A549 (cell line): Measurements from ENCODE around the gene TBC1D4.

Experiments
- POLR2A ChIP-seq: IDR thresholded peaks from 2 replicates; pipeline ENCODE4 v1.6.1; 2012; ENCODE audit warnings: mild to moderate bottlenecking, low read length
- RFX5 ChIP-seq: fragments of 450-650 bp; IDR thresholded peaks from 2 replicates; pipeline ENCODE4 v1.7.1; 2014; ENCODE audit warnings: antibody characterized with exemption, mild to moderate bottlenecking, moderate library complexity
- TFCP2L1 ChIP-seq: fragments of 250-450 bp; sonication (Bioruptor Pico); IDR thresholded peaks from 2 replicates; pipeline ENCODE4 v1.5.0; 2021; ENCODE audit warnings: mild to moderate bottlenecking
- TF ChIP-seq, protein P1 (sequence below): fragments of 250-450 bp; sonication (Bioruptor Pico); IDR thresholded peaks from 2 replicates; pipeline ENCODE4 v1.5.0; 2021; ENCODE audit warnings: mild to moderate bottlenecking, moderate library complexity, borderline replicate concordance

DNA sequence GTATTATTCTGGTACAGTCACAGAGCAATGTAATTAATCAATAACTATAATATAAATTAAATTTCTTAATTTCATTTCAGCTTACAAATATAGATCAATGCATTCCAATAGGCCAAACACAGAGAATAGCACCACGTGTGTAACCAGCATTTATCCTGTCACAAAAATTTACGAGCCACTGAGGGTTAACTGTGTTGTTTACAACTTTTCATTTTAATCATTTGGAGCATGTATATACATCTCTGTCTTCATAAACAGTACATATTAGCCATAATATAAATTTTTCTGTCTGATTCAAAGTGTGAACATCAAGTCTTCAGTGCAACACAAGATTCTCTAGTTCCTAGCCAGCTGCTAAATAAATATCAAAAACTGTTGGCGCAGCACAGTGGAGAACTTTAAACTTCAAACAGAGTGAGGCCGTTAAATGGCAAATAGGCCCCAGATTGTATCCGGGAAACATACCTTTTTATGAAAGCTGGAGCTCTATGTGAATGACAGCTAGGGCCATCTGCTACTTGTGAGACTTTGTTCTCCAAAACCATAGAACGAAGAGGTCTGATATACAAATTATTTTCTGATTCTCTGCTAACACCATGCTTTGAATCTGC, 105.1 kb downstream of the TBC1D4 start:
- TF ChIP-seq, protein P1, sequence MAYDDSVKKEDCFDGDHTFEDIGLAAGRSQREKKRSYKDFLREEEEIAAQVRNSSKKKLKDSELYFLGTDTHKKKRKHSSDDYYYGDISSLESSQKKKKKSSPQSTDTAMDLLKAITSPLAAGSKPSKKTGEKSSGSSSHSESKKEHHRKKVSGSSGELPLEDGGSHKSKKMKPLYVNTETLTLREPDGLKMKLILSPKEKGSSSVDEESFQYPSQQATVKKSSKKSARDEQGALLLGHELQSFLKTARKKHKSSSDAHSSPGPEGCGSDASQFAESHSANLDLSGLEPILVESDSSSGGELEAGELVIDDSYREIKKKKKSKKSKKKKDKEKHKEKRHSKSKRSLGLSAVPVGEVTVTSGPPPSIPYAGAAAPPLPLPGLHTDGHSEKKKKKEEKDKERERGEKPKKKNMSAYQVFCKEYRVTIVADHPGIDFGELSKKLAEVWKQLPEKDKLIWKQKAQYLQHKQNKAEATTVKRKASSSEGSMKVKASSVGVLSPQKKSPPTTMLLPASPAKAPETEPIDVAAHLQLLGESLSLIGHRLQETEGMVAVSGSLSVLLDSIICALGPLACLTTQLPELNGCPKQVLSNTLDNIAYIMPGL (CRISPR knock-in tag), result no peak
- TF ChIP-seq TFCP2L1 (CRISPR knock-in tag) (no peak), RFX5 (no peak), POLR2A (no peak)
